Neural crest cell (in vitro differentiated cells): ENCODE results near the gene FIP1L1. TPM values are rescaled to one million over a fixed set of nuclear protein-coding genes. Genes with fewer than 3 reads are reported as not detected.
"Not testable (repeated sequence)": the region's sequence is repeated elsewhere in the genome, so short reads cannot be mapped to it uniquely, and the experiment has no call there.

Experiments used
- DNase-seq: peaks from one replicate; pipeline ENCODE4 v3.0.0; 2021; ENCODE audit warnings: low read depth, mixed read lengths, low spot score
- H3K27ac Mint-ChIP-seq: one replicate; pipeline ENCODE4 v1.8.0; 2021; ENCODE audit warnings: mild to moderate bottlenecking, mixed read lengths; ENCODE audit not compliant: unreplicated experiment
- H3K27me3 Mint-ChIP-seq: 2 replicates; pipeline ENCODE4 v1.8.0; 2021; ENCODE audit warnings: low read depth, mild to moderate bottlenecking, mixed read lengths
- H3K36me3 Mint-ChIP-seq: 2 replicates; pipeline ENCODE4 v1.8.0; 2021; ENCODE audit warnings: low read depth, mild to moderate bottlenecking, mixed read lengths
- H3K4me1 Mint-ChIP-seq: 2 replicates; pipeline ENCODE4 v1.8.0; 2021; ENCODE audit warnings: mixed read lengths
- H3K4me3 Mint-ChIP-seq: one replicate; pipeline ENCODE4 v1.8.0; 2021; ENCODE audit warnings: mild to moderate bottlenecking, mixed read lengths
- H3K9me3 Mint-ChIP-seq: 2 replicates; pipeline ENCODE4 v1.8.0; 2021; ENCODE audit warnings: mixed read lengths
- CTCF ChIP-seq: fragments of 200-600 bp; sonication (generic); conservative IDR thresholded peaks from 2 replicates; pipeline ENCODE4 v1.5.0; 2021; ENCODE audit warnings: antibody characterized with exemption, mild to moderate bottlenecking
- total RNA-seq: library from RNA; stranded (reverse); gene quantifications from 2 replicates; pipeline ENCODE4 v1.2.1, GENCODE V29; 2021

FIP1L1 gene
- total RNA-seq, 1 donor from 2014 or later: 67.1 TPM

- H3K4me3 Mint-ChIP-seq: no peak overlapping the region
- no peak overlapping the region for H3K27ac Mint-ChIP-seq
Measured at GRCh38 chr4:53461244-53461643, 83.8 kb downstream of the FIP1L1 start.

GRCh38 chr4:53463340-53463739 is 85.9 kb downstream of the FIP1L1 start:
- Mint-ChIP-seq H3K4me3 (no peak overlapping the region), H3K4me1 (peaks cover 11% of the 10 kb centered on the region), H3K27ac (no peak overlapping the region), H3K27me3 (no peaks in the 10 kb centered on the region), H3K9me3 (peaks cover 2% of the 10 kb centered on the region), H3K36me3 (peaks cover 26% of the 10 kb centered on the region)
- TF ChIP-seq CTCF: no peak
- DNase-seq: no peak

More at GRCh38 chr4:53461244-53461643, 83.8 kb downstream of the FIP1L1 start:
- Mint-ChIP-seq H3K9me3 (no peaks in the 10 kb centered on the region), H3K36me3 (peaks cover 21% of the 10 kb centered on the region), H3K27me3 (no peaks in the 10 kb centered on the region), H3K4me1 (peaks cover 12% of the 10 kb centered on the region)
- TF ChIP-seq CTCF: no peak
- no peak for DNase-seq

GRCh38 chr4:53465281-53465680 is 87.8 kb downstream of the FIP1L1 start:
- Mint-ChIP-seq H3K36me3 (peaks cover 29% of the 10 kb centered on the region), H3K9me3 (peaks cover 6% of the 10 kb centered on the region), H3K4me3 (no peak overlapping the region), H3K27me3 (peaks cover 2% of the 10 kb centered on the region), H3K4me1 (no peaks in the 10 kb centered on the region), H3K27ac (no peak overlapping the region)
- DNase-seq: no peak
- no peak for TF ChIP-seq CTCF

GRCh38 chr4:53465891-53466290 is 88.5 kb downstream of the FIP1L1 start:
- peaks cover 29% of the 10 kb centered on the region for H3K36me3 Mint-ChIP-seq
- H3K27ac Mint-ChIP-seq: no peak overlapping the region
- no peak overlapping the region for H3K4me3 Mint-ChIP-seq
- peaks cover 6% of the 10 kb centered on the region for H3K9me3 Mint-ChIP-seq
- peaks cover 2% of the 10 kb centered on the region for H3K27me3 Mint-ChIP-seq
- DNase-seq: no peak
- H3K4me1 Mint-ChIP-seq: no peaks in the 10 kb centered on the region
- no peak for TF ChIP-seq CTCF

GRCh38 chr4:53466576-53466975 is 89.1 kb downstream of the FIP1L1 start:
- not testable (repeated sequence) for H3K27ac Mint-ChIP-seq, H3K27me3 Mint-ChIP-seq, H3K4me1 Mint-ChIP-seq, H3K9me3 Mint-ChIP-seq, H3K4me3 Mint-ChIP-seq, DNase-seq
- H3K36me3 Mint-ChIP-seq: peaks cover 29% of the 10 kb centered on the region

- TF ChIP-seq CTCF: no peak
- H3K4me1 Mint-ChIP-seq: peaks cover 6% of the 10 kb centered on the region
- H3K27me3 Mint-ChIP-seq: no peaks in the 10 kb centered on the region
- peaks cover 3% of the 10 kb centered on the region for H3K9me3 Mint-ChIP-seq
- H3K27ac Mint-ChIP-seq: no peak overlapping the region
- no peaks in the 10 kb centered on the region for H3K36me3 Mint-ChIP-seq
- no peak for DNase-seq
- no peak overlapping the region for H3K4me3 Mint-ChIP-seq
Measured at GRCh38 chr4:53476232-53477037, 99.0 kb downstream of the FIP1L1 start.
